ENCODE data around the gene NCOA5. TPM values are rescaled to one million over a fixed set of nuclear protein-coding genes. Genes with fewer than 3 reads are reported as not detected.

Gene NCOA5
- total RNA-seq, 1 donor from 2014 or later = 10.3 TPM

- Histone ChIP-seq H3K4me1 (peaks cover 12% of the 10 kb centered on the region), H3K4me2 (no peak overlapping the region), H3K79me2 (ENCODE audit: low read depth) (peaks cover 8% of the 10 kb centered on the region), H3K36me3 (no peaks in the 10 kb centered on the region), H3K9me3 (ENCODE audit: low read depth) (no peaks in the 10 kb centered on the region), H2AFZ (replicated peaks) (no peak overlapping the region), H3F3A (ENCODE audit: low read depth) (peaks cover 14% of the 10 kb centered on the region), H3K4me3 (no peak overlapping the region), H3K27me3 (peaks cover 8% of the 10 kb centered on the region), H3K9ac (no peak overlapping the region), H3K27ac (no peak overlapping the region), H4K20me1 (ENCODE audit: low read depth) (peaks cover 12% of the 10 kb centered on the region)
- Mint-ChIP-seq H3K27ac (no peak overlapping the region), H3K4me3 (no peak overlapping the region), H3K27me3 (ENCODE audit: insufficient read depth, low read depth) (peaks cover 8% of the 10 kb centered on the region), H3K4me1 (peaks cover 4% of the 10 kb centered on the region), H3K9me3 (no peaks in the 10 kb centered on the region), H3K36me3 (no peaks in the 10 kb centered on the region)
- TF ChIP-seq EZH2 (IDR thresholded peaks at IDR 0.05) = no peak
- no peak for TF ChIP-seq CTCF (IDR thresholded peaks at IDR 0.05)
- no peak for TF ChIP-seq EZH2phosphoT487 (IDR thresholded peaks at IDR 0.05)
- no peak for DNase-seq (ENCODE audit: low spot score)
Measured at GRCh38 chr20:46122071-46122470, 32.3 kb upstream of the NCOA5 start.

GRCh38 chr20:46121184-46121930 is 31.6 kb upstream of the NCOA5 start:
- no peaks in the 10 kb centered on the region for H3K36me3 ChIP-seq
- peaks cover 14% of the 10 kb centered on the region for H3F3A ChIP-seq (ENCODE audit: low read depth)
- no peak overlapping the region for H2AFZ ChIP-seq (replicated peaks)
- H3K79me2 ChIP-seq (ENCODE audit: low read depth) = peaks cover 8% of the 10 kb centered on the region
- no peak for TF ChIP-seq CTCF (IDR thresholded peaks at IDR 0.05)
- no peak for TF ChIP-seq EZH2phosphoT487 (IDR thresholded peaks at IDR 0.05)
- TF ChIP-seq EZH2 (IDR thresholded peaks at IDR 0.05) = no peak
- H3K4me2 ChIP-seq = no peak overlapping the region
- Mint-ChIP-seq H3K4me1 (peaks cover 4% of the 10 kb centered on the region), H3K4me3 (no peak overlapping the region), H3K36me3 (no peaks in the 10 kb centered on the region), H3K27ac (no peak overlapping the region), H3K27me3 (ENCODE audit: insufficient read depth, low read depth) (peaks cover 8% of the 10 kb centered on the region), H3K9me3 (no peaks in the 10 kb centered on the region)
- no peak for DNase-seq (ENCODE audit: low spot score)
- peaks cover 12% of the 10 kb centered on the region for H4K20me1 ChIP-seq (ENCODE audit: low read depth)
- no peak overlapping the region for H3K9ac ChIP-seq
- no peak overlapping the region for H3K4me3 ChIP-seq
- H3K4me1 ChIP-seq = peaks cover 12% of the 10 kb centered on the region
- H3K9me3 ChIP-seq (ENCODE audit: low read depth) = no peaks in the 10 kb centered on the region
- H3K27me3 ChIP-seq = peaks cover 15% of the 10 kb centered on the region
- H3K27ac ChIP-seq = no peak overlapping the region

- peaks cover 12% of the 10 kb centered on the region for H3K4me1 ChIP-seq
- H3K4me3 ChIP-seq = no peak overlapping the region
- H3K4me3 Mint-ChIP-seq = no peak overlapping the region
- peaks cover 4% of the 10 kb centered on the region for H3K4me1 Mint-ChIP-seq
- peaks cover 14% of the 10 kb centered on the region for H3F3A ChIP-seq (ENCODE audit: low read depth)
- no peak overlapping the region for H2AFZ ChIP-seq (replicated peaks)
- no peak overlapping the region for H3K9ac ChIP-seq
- no peaks in the 10 kb centered on the region for H3K9me3 Mint-ChIP-seq
- H3K9me3 ChIP-seq (ENCODE audit: low read depth) = no peaks in the 10 kb centered on the region
- H3K27me3 Mint-ChIP-seq (ENCODE audit: insufficient read depth, low read depth) = peaks cover 6% of the 10 kb centered on the region
- no peaks in the 10 kb centered on the region for H3K36me3 Mint-ChIP-seq
- no peak overlapping the region for H3K27ac Mint-ChIP-seq
- peaks cover 27% of the 10 kb centered on the region for H3K27me3 ChIP-seq
- peak overlapping the region; percentile 2 for H3K4me2 ChIP-seq
- H3K27ac ChIP-seq = peak overlapping the region; percentile 21
- H4K20me1 ChIP-seq (ENCODE audit: low read depth) = peaks cover 12% of the 10 kb centered on the region
- H3K79me2 ChIP-seq (ENCODE audit: low read depth) = peaks cover 8% of the 10 kb centered on the region
- DNase-seq (ENCODE audit: low spot score) = no peak
- no peaks in the 10 kb centered on the region for H3K36me3 ChIP-seq
- no peak for TF ChIP-seq EZH2phosphoT487 (IDR thresholded peaks at IDR 0.05)
- no peak for TF ChIP-seq EZH2 (IDR thresholded peaks at IDR 0.05)
- TF ChIP-seq CTCF (IDR thresholded peaks at IDR 0.05) = no peak
Measured at GRCh38 chr20:46120136-46120535, 30.4 kb upstream of the NCOA5 start.
